Activated naive CD4-positive, alpha-beta T cell treated with anti-CD3 and anti-CD28 coated beads for 36 hours (primary cell): ENCODE results near the gene EXD3. TPM values are rescaled to one million over a fixed set of nuclear protein-coding genes. Genes with fewer than 3 reads are reported as not detected.
A peak's percentile ranks its signal among the peaks of the same experiment; 100 is the strongest.
"Not testable (repeated sequence)": the region's sequence is repeated elsewhere in the genome, so short reads cannot be mapped to it uniquely, and the experiment has no call there.

ENCODE experiments used
- CTCF ChIA-PET: fragments of 350-600 bp; sonication (Branson Sonifier 250); formaldehyde crosslinking; loops from one replicate; lab custom pipeline; 2021; ENCODE audit warnings: antibody characterized with exemption; lab: Charles Lee
- DNase-seq: peaks from one replicate; pipeline ENCODE4 v3.0.0-alpha.2; 2020
- H3K27ac Mint-ChIP-seq: one replicate; pipeline ENCODE4 v1.8.0; 2021; ENCODE audit warnings: mild to moderate bottlenecking, mixed read lengths
- H3K27me3 Mint-ChIP-seq: one replicate; pipeline ENCODE4 v1.8.0; 2021; ENCODE audit warnings: low read depth, mixed read lengths
- H3K36me3 Mint-ChIP-seq: one replicate; pipeline ENCODE4 v1.8.0; 2021; ENCODE audit warnings: low read depth, mixed read lengths
- H3K4me1 Mint-ChIP-seq: one replicate; pipeline ENCODE4 v1.8.0; 2021; ENCODE audit warnings: low read depth, mixed read lengths
- H3K4me3 Mint-ChIP-seq: one replicate; pipeline ENCODE4 v1.8.0; 2021; ENCODE audit warnings: mild to moderate bottlenecking, moderate library complexity, mixed read lengths
- H3K9me3 Mint-ChIP-seq: one replicate; pipeline ENCODE4 v1.8.0; 2021; ENCODE audit warnings: mixed read lengths
- intact Hi-C: fragments of 100-400 bp; cut with micrococcal nuclease; formaldehyde crosslinking; loops from one replicate; pipeline ENCODE4 v1.15.1; 2023
- total RNA-seq, 2 experiments: library from RNA; stranded (reverse); gene quantifications; one replicate each; pipeline ENCODE4 v1.2.3, GENCODE V29; 2021

The EXD3 gene
- total RNA-seq, 2 experiments from 2014 or later = 11.2 to 12.7 TPM

DNA sequence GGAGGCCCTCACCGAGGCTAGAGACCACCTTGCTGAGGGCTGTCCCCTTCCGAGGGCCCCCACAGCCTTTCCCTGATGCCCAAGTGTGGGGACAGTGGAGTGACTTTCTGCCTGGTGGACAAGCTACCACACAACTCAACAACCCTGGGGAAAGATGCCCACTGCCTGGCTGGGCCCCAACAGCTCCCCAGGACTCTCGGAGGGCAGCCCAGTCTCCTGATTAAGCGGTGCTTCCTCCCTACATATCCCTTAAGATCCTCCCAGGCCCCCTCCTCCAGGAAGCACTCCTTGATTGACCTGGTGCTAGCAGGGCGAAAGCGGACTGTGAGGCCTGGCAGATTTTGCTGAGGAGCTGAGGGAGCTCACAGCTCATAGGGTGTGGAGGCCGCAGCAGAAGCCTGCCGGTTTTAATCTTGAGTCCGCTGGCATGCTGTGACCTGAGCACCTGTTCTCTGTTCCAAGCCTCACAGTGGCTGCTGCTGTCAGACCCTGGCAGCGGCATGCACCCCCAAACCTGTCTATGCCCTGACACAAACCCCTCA, 34.0 kb upstream of the EXD3 start:
- peaks cover 13% of the 10 kb centered on the region for H3K36me3 Mint-ChIP-seq
- intact Hi-C loops = no loop called here
- DNase-seq = no peak

DNA sequence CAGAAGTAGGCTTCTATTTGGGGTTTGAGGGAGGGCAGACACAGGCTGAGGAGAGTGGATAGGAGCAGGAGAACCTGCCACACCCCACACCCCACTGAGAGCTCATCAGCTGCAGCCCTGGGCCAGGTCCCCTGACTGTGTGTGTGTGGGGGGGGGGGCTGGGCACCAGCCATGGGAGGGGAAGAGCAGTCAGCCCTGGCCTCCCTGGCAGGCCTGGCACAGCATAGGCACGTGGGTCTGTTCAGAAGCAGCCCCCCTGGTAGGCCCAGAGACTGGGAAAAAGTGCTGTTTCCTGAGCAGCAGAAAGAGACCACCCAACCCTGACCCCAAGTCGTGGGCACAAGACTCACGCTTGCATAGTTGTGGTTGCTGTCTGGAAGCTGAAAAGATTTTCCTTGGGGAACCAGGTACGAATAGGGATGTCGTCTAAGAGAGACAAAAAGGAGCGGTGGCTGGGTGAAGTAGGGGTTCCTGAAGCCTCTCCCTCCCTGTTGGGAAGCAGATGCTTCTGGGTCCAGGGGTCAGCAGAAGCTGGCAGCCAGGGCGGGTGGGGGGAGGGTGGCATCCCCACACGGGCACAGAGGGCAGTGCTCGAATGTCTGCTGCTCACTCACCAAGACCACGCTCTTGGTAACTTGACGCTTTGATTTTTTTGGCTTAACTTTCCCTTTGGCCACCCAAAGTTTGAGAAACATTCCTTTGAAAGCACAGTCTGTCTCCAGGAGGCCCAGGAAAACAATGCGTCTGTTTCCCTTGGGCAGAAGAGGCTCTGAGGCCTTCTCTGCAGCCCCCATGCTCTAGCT, 33.3 kb upstream of the EXD3 start:
- Mint-ChIP-seq H3K27ac (no peak overlapping the region), H3K9me3 (no peaks in the 10 kb centered on the region), H3K36me3 (peaks cover 13% of the 10 kb centered on the region), H3K27me3 (no peaks in the 10 kb centered on the region), H3K4me1 (peaks cover 54% of the 10 kb centered on the region), H3K4me3 (peak overlapping the region; percentile 22)
- DNase-seq = no peak
- CTCF ChIA-PET = no interaction called here
- intact Hi-C loops = no loop called here

More for the DNA sequence above, 34.0 kb upstream of the EXD3 start:
- Mint-ChIP-seq H3K4me3 (peak overlapping the region; percentile 16), H3K27ac (no peak overlapping the region), H3K27me3 (no peaks in the 10 kb centered on the region), H3K9me3 (no peaks in the 10 kb centered on the region), H3K4me1 (peaks cover 50% of the 10 kb centered on the region)
- CTCF ChIA-PET = interaction anchor here (0.6 to 1.1 kb wide), 2 partner anchors 13 to 349 kb away, joined by 3 to 4 read pairs; no protein-coding TSS in a partner anchor

DNA sequence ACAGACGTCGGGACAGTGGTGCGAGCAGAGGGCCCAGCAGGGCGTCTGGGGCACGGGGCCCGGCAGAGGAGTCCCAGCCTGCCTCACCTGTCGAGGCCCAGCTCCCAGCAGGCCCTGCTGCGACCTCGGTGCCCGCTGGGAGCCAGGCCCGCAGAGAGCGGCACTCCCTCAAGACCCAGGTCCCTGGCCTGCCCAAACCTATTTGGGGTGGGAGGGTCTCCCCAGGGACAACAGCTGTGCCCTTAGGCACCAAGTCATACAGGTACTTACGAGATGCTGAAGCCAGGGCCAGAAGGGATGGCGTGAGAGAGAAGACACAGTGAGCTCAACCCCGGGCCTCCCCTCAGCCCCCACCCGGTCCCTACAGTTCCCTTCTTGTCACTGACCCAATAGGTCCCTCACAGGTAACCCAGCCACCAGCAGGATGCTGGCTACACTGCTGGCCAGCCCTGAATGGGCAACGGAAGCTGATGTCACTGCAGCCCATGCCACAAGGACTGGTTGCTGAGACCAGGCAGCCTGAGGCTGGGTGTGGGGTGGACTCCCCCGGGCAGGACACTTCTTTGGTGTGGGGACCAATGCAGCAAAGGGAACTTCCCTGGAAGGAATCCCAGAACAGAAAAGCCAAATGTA, 32.5 kb upstream of the EXD3 start:
- intact Hi-C loops = no loop called here
- Mint-ChIP-seq H3K27me3 (no peaks in the 10 kb centered on the region), H3K4me3 (no peak overlapping the region), H3K9me3 (no peaks in the 10 kb centered on the region), H3K27ac (no peak overlapping the region), H3K4me1 (peaks cover 49% of the 10 kb centered on the region), H3K36me3 (peaks cover 13% of the 10 kb centered on the region)
- DNase-seq = no peak
- CTCF ChIA-PET = no interaction called here

DNA sequence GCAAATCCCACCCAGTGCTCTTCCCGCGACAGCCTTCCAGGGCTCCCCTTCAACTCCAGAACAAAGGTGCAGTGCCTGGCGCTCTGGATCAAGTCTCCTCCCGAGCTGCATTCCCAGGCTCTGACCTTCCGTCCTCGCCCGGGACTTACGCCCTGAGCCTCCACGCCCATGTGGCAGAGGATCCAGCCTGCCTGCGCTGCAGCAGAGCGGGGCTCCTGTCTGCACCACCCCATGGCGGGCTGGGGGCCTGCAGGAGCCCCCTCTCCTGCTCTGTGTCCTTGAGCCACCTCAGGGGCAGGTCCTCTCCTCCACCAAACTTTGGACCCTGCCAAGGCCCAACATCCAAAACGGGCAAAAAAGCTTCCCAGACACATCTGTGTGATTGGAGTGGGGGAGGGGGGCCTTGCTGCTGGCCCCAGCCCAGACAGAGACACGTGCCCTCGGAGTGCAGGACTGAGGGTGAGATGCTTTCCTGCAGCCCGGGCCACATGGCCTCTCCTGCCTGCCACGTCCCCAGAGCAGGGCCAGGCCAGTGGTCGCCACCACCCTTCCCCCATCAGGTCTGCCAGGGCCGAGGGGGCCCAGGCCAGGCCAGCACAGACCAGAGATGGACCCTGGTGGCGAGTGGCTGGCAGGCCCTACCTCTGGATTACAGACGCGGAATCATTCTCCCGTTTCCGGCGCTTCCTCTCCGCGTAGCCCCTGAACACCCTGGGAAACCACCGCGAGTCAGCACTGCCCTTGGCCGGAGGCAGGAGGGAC, 31.8 kb upstream of the EXD3 start:
- Mint-ChIP-seq H3K4me1 (peaks cover 45% of the 10 kb centered on the region), H3K27me3 (no peaks in the 10 kb centered on the region), H3K27ac (no peak overlapping the region), H3K4me3 (peak overlapping the region; percentile 34), H3K9me3 (no peaks in the 10 kb centered on the region), H3K36me3 (peaks cover 13% of the 10 kb centered on the region)
- DNase-seq = no peak
- CTCF ChIA-PET = no interaction called here
- intact Hi-C loops = loop anchor here (1.0 to 5.0 kb wide), 2 partner anchors 151 to 302 kb away; partner anchors contain the start of gene ARRDC1

DNA sequence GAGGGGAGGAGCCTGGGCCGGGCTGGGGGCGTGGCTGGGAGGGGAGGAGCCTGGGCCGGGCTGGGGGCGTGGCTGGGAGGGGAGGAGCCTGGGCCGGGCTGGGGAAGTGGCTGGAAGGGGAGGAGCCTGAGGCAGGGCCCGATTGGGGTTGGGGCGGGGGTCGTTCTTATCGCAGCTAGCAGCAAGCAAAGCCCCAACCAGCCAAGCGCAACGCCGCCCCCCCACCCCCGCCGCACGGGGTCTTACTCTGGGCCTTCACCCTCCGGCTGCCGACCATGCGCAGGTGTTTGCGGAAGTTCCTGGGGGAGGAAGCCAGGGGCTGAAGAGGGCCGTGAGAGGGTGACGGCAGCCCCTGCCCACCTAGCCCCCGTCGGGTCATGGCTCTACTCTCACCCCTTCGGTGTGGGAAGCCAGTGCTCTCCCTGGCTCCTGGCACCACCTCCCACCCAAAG, 31.2 kb upstream of the EXD3 start:
- Mint-ChIP-seq H3K4me3 (peak overlapping the region; percentile 34), H3K9me3 (no peaks in the 10 kb centered on the region), H3K36me3 (peaks cover 16% of the 10 kb centered on the region), H3K4me1 (peaks cover 44% of the 10 kb centered on the region), H3K27me3 (no peaks in the 10 kb centered on the region), H3K27ac (no peak overlapping the region)
- DNase-seq = peak; percentile 57
- CTCF ChIA-PET = no interaction called here
- intact Hi-C loops = loop anchor here (1.0 to 5.0 kb wide), 2 partner anchors 151 to 302 kb away; partner anchors contain the start of gene ARRDC1

DNA sequence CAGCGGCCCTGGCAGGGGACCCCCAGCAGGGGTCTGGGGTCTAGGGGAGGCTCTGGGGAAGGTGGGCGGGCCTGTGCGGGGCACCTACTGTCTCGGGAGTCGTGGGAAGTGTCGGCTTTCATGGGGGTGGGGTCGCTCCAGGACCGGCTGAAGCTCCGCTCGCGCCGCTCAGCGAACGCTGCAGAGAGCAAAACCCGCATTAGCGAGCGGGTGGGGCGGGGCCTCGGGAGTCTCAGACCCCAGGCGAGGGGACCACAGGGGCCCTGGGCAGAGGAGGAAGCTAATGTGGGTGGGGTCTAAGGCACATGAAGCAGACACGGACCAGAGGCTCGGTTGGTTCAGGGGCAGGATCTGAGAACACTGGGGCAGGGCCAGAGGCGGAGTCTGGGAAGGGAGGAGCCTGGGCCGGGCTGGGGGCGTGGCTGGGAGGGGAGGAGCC, 30.7 kb upstream of the EXD3 start:
- H3K4me3 Mint-ChIP-seq = peak overlapping the region; percentile 18
- H3K27ac Mint-ChIP-seq = no peak overlapping the region
- intact Hi-C loops = loop anchor here (1.0 to 5.0 kb wide), 2 partner anchors 152 to 301 kb away; partner anchors contain the start of gene ARRDC1
- CTCF ChIA-PET = no interaction called here
- no peaks in the 10 kb centered on the region for H3K27me3 Mint-ChIP-seq
- peaks cover 16% of the 10 kb centered on the region for H3K36me3 Mint-ChIP-seq
- peak; percentile 76 for DNase-seq
- peaks cover 44% of the 10 kb centered on the region for H3K4me1 Mint-ChIP-seq
- H3K9me3 Mint-ChIP-seq = no peaks in the 10 kb centered on the region

DNA sequence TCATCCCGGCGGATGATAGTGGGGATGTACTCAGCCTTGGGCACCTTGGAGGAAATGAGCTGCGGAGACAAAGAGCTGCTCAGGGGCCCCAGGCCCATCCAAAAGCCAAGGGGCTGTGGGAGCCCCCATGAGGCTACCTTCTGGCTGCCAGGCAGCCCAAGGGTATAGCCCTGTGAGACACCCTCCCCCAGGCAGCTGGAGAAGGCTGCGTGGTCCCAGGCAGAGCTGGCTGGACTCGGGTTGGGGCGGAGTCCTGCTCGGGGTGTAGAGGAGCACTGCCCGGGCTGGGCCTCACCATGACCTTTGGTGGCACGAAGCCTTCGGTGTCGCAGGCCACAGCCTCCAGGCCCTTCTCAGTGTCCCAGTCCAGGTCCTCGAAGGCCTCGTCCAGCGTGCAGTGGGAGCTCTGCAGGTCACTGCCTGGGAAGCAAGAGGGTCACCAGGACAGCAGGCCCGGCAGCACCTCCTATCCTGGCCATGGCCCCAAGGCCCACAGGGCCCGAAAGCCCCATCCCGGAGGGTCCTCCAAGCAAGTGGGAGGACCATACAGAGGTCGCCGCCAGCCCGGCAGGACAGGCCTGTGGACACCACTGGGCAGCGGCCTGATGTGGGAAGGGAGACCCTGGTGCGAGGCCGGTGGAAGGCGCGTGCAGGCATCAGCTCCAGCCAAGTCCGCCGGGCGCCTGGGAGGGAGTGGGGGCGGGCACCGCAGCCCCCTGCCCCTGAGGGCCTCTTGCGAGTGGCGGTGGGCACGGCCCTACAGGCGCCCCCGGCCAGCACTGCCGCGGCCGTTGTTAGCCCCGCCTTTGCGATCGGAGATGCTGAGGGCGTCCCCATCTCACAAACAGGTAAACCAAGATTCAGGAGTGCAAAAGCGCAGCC, 30.0 kb upstream of the EXD3 start:
- CTCF ChIA-PET = no interaction called here
- H3K4me1 Mint-ChIP-seq = peaks cover 44% of the 10 kb centered on the region
- H3K4me3 Mint-ChIP-seq = no peak overlapping the region
- H3K36me3 Mint-ChIP-seq = peaks cover 16% of the 10 kb centered on the region
- intact Hi-C loops = loop anchor here (5.0 kb wide), 1 partner anchor 301 kb away; no protein-coding TSS in a partner anchor
- no peaks in the 10 kb centered on the region for H3K27me3 Mint-ChIP-seq
- H3K27ac Mint-ChIP-seq = no peak overlapping the region
- no peak for DNase-seq
- no peaks in the 10 kb centered on the region for H3K9me3 Mint-ChIP-seq

DNA sequence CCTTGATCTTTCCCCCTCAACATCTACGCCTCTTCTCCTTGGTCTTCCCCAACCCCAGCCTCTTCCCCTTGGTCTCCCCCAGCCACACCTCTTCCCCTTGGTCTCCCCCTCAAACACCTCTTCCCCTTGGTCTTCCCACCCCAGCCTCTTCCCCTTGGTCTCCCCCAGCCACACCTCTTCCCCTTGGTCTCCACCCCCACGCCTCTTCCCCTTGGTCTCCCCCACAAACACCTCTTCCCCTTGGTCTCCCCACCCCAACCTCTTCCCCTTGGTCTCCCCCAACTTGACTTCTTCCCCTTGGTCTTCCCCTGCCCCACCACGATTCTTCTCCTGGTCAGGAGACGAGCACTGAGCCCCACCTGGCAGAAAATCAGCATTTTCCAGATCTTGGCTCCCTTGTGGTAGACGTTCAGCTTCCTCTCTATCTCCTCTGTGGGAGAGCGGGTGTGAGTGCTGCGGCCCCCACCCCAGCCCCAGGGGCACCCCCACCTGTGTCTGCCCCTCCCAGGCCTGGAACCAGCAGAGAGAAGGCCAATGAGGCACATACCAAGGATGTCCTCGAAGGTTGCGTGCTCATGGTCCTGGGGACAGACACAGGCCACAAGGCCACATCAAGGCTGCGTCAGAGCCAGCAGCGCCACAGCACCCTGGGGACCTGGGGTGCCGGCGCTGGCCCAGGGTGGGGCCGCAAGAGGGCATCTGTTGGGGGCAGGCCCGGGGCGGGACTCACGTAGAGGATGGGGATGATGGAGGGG, 29.2 kb upstream of the EXD3 start:
- H3K4me3 Mint-ChIP-seq = no peak overlapping the region
- CTCF ChIA-PET = no interaction called here
- H3K9me3 Mint-ChIP-seq = no peaks in the 10 kb centered on the region
- DNase-seq = no peak
- intact Hi-C loops = loop anchor here (5.0 kb wide), 1 partner anchor 300 kb away; no protein-coding TSS in a partner anchor
- H3K36me3 Mint-ChIP-seq = peaks cover 16% of the 10 kb centered on the region
- H3K27ac Mint-ChIP-seq = no peak overlapping the region
- H3K4me1 Mint-ChIP-seq = peaks cover 44% of the 10 kb centered on the region
- H3K27me3 Mint-ChIP-seq = no peaks in the 10 kb centered on the region

DNA sequence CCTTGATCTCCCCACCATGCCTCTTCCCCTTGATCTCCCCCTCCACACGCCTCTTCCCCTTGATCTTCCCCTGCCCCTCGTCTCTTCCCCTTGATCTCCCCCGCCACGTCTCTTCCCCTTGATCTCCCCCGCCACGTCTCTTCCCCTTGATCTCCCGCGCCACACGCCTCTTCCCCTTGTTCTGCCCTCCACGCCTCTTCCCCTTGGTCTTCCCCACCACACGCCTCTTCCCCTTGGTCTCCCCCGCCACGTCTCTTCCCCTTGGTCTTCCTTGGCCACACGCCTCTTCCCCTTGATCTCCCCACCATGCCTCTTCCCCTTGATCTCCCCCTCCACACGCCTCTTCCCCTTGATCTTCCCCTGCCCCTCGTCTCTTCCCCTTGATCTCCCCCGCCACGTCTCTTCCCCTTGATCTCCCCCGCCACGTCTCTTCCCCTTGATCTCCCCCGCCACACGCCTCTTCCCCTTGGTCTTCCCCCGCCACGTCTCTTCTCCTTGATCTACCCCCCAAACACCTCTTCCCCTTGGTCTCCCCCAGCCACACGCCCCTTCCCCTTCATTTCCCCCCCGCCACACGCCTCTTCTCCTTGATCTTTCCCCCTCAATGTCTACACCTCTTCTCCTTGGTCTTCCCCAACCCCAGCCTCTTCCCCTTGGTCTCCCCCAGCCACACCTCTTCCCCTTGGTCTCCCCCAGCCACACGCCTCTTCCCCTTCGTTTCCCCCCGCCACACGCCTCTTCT, 28.5 kb upstream of the EXD3 start:
- intact Hi-C loops = loop anchor here (5.0 kb wide), 1 partner anchor 299 kb away; no protein-coding TSS in a partner anchor
- CTCF ChIA-PET, H3K4me3 Mint-ChIP-seq, H3K27me3 Mint-ChIP-seq, DNase-seq, H3K9me3 Mint-ChIP-seq, H3K27ac Mint-ChIP-seq: not testable (repeated sequence)
- Mint-ChIP-seq H3K4me1 (peaks cover 39% of the 10 kb centered on the region), H3K36me3 (peaks cover 15% of the 10 kb centered on the region)

DNA sequence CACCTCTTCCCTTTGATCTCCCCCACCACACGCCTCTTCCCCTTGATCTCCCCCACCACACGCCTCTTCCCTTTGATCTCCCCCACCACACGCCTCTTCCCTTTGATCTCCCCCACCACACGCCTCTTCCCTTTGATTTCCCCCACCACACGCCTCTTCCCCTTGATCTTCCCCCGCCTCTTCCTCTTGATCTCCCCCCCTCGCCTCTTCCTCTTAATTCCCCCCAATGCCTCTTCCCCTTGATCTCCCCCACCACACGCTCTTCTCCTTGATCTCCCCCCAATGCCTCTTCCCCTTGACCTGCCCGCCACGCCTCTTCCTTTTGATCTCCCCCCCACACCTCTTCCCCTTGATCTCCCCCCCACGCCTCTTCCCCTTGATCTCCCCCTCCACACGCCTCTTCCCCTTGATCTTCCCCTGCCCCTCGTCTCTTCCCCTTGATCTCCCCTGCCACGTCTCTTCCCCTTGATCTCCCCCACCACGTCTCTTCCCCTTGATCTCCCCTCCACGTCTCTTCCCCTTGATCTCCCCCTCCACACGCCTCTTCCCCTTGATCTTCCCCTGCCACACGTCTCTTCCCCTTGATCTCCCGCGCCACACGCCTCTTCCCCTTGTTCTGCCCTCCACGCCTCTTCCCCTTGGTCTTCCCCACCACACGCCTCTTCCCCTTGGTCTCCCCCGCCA, 27.7 kb upstream of the EXD3 start:
- DNase-seq, H3K27me3 Mint-ChIP-seq, CTCF ChIA-PET, H3K27ac Mint-ChIP-seq, H3K9me3 Mint-ChIP-seq, H3K4me3 Mint-ChIP-seq: not testable (repeated sequence)
- intact Hi-C loops = loop anchor here (5.0 kb wide), 1 partner anchor 298 kb away; no protein-coding TSS in a partner anchor
- H3K36me3 Mint-ChIP-seq = peaks cover 13% of the 10 kb centered on the region
- H3K4me1 Mint-ChIP-seq = peaks cover 39% of the 10 kb centered on the region
